HG03025 (cell line): ENCODE results near the gene SLC16A9.

Experiments used
- ATAC-seq: cut with Tn5 transposase; IDR thresholded peaks from one replicate; pipeline ENCODE4 v1.9.1; 2021; ENCODE audit warnings: mild to moderate bottlenecking, moderate library complexity; ENCODE audit not compliant: unreplicated experiment, low FRiP score

SLC16A9 gene

DNA sequence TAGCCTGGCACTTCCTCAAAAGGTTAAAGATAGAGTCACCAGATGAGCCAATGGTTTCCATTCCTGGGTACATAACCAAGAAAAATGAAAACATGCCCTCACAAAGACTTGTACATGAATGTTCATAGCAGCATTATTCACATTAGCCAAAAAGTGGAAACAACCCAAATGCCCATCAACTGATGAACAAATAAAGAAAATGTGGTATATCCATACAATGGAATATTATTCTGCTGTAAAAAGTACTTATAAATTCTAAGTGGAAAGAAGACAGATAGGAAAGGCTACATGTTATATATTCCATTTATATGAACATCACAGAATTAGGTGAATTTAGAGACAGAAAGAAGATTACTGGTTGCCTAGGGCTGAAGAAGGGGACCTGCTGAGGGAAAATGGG is 10.7 kb upstream of the SLC16A9 start:
- ATAC-seq: no peak

DNA sequence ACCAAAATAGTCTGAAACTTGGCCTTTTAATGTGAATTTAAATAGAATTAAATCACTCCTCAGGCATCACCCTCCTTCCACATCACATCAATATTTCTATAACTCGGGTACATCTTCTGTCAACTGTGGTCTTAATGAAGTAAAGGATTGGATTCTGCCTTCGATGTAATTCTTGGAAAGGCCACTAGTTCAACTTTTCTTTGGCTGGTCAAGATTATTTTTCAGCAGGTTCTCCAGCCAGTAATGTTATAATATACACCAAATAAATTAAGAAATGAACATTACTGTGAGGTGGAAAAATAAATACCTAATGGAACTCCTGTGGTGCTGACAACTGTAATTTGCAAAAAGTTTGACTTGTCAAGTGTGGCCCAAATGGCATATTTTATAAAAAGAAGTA is 9.7 kb upstream of the SLC16A9 start:
- ATAC-seq: no peak

DNA sequence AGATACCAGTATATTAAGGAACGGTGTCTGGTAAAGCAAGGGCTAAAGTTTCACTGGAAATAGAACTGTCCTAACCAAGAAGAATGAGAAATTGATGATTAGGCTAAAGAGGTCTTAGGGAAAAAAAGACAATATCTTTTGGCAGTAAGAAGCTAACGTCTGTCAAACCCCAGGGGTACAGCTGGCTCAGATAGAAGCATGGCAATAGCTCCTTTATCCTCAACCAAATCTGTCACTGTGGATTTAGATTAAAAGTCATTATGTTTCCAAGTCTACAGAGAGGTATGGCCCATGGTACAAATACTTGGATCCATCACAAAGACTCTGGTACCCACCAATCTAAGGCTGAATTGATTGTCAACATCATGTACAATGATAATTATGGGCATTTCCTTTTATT is 8.6 kb upstream of the SLC16A9 start:
- no peak for ATAC-seq

DNA sequence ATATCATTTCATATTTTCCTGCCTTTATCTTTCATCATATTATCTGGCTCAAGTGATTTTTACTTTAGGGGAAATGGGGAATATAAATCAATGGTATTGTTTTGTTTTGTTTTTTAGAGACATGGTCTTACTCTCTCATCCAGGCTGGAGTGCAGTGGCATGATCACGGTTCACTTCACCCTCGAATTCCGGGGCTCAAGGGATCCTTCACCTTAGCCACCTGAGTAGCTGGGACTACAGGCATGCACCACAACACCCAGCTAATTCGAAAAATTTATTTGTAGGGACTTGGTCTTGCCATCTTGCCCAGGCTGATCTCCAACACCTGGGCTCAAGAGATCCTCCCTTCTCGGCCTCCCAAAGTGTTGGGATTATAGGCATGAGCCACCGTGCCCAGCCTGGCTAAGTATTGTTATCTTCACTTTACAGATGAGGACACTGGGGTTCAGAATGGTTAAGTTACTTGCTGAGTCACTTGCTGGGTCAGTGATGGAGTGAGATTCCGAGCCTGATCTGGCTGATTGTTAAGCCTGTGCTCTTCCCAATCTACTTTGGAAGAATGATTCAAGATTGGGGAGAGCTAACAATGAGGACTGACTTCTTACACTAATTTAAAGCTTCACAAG is 3.7 kb upstream of the SLC16A9 start:
- ATAC-seq: no peak

DNA sequence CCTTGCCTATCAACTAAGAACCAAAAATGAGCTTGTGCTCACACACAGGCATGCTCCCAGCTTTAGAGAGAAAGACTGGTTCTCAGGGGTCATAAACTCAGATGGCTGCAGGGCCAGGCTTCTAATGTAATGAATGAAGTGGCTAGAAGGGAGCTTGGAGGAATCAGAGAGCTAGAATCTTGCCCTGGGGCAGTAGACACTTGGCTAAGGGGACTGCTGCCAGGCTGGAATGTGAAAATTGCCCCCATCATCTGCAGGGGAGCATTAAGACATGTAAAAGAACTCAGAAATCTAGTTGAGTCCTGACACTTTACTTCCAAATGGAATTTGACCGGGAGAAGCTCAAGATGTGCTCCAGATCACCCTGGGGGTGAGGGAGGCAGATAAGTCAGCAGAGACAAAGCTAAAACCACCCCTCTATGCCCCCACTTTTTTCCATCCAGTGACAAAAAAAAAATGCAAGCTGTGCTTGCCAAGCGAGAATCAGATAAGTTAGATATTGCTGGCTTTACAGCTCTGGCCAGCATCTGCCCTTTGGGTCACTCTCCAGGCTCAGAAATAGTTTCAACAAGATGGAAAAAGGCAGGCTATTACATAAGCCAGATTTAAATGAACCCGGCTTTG is 2.3 kb upstream of the SLC16A9 start:
- ATAC-seq: no peak

DNA sequence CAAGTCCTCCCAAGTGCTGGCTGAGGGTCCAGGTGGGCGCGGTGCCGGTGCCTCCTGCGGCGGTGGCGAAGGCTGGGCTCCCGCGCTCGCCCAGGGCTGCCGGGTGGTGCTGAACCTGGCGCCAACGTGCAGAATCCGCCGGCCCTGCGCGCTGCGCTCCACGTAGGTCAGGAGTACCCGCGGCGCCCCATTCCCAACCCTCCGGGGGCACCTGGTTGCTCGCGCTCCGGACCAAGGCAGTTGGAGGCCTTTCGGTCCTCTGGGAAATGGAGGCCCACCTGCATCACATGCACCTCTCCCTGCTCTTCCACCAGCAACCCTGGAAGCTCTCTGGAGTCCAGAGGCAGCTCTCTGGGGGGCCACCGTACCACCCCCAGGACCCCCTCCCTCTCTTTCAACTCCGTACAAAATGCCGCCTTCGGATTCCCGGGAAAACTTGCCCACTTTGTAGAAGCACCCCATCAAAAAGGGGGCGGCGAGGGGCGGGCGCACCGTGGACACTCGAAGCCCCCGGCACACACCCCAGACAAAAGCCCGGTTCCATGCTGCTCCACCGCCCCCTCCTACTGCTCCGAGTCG is 745 bp downstream of the SLC16A9 start:
- ATAC-seq: no peak

DNA sequence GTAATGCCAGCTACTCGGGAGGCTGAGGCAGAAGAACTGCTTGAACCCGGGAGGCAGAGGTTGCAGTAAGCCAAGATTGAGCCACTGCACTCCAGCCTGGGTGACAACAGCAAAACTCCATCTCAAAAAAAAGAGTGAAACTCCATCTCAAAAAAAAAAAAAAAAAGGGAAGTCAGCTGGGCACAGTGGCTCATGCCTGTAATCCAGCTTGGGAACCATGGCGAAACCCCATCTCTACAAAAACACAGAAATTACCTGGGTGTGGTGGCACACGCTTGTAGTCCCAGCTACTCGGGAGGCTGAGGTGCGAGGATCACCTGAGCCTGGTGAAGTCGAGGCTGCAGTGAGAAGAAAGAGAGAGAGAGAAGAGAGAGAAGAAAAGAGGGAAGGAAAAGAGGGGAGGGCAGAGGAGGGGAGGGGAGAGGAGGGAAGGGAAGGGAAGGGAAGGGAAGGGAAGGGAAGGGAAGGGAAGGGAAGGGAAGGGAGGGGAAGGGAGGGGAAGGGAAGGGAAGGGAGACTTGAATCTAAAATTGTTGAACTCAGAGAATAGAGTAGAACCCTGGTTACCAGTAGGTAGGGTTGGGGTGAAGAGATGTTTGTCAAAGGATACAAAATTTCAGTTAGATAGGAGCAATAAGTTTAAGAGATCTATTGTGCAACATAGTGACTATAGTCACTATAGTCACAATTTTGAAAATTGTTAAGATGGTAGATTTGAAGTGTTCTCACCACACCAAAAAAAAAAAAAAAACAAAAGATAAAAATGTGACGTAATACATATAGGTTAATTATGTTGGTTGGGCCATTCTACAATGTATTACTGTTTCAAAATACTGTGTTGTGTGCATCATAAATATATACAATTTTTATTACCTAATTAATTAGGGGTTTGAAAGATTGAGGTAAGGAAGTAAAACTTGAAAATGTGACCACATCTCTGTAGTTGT is 2.5 kb downstream of the SLC16A9 start:
- ATAC-seq: no peak

DNA sequence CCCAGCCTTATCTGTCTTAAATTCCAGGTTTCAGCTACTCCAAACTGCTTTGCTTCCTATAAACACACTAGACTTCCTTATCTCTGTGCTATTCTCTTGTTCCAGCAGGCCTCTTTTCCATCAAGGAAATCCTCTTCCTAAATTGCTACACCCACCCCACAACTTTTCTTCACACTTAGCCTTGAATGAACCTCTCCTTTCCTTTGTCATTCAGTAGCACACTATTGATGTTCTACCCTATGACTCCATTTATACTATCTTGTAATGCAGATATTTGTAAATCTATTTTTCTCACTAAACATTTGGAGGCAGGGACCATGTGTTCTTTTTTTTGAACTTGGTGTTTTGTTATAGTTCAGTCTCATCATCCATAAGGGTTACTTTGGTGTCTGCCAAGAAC is 3.7 kb downstream of the SLC16A9 start:
- ATAC-seq: no peak

DNA sequence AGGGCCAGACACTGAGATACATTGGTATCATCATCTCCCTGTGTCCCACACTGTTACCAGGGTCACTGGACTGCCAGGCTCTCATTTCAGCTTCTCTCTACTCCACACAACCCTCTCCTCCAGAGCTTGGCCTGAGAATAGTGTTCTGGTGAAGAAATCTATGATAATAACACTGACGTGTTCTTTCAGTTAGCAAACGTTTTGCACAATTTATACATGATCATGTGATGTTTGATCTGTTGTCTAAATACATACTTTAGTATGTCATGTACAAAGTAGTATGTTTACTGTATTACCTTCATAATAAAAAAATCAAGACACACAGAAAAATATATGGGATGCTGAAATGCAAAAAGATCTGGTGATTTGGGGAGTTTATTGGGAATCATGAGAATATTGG is 5.0 kb downstream of the SLC16A9 start:
- ATAC-seq: no peak

DNA sequence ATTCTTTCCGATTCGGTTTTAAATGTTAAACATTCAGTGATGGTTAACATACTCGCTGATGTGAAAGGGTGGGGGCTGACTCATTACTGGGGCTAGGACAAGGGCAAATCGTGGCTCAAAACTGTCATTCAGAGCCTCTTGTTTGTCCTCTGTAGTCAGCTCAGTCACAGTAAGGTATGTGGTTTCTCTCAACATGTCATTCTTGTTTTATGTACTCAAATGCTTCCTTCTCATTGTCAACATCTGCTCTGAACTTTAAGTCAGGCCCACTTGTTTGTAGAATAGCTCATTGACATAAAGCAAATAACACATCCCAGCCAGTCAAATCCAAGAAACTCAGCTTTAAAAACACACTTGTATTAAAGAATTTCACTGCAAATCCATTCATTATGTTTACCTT is 7.3 kb downstream of the SLC16A9 start:
- ATAC-seq: no peak

DNA sequence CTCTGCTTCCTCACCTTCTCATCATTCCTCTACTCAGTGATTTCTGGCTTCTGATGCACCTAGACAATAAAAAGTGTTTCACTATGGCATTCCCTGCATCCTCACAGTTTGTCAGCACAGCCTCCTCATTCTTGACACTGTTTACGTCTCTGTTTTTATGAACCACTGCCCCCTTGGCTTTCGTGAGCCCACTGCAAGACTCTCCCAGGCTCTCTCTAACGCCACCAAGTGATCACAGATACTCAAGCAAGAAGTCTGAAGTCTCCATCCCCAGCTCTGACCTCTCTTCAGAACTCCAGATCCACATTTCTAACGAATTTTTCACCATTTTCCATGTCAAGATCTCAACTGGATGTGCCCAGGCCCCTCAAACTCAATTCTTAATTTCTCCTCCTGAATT is 8.9 kb downstream of the SLC16A9 start:
- no peak for ATAC-seq

DNA sequence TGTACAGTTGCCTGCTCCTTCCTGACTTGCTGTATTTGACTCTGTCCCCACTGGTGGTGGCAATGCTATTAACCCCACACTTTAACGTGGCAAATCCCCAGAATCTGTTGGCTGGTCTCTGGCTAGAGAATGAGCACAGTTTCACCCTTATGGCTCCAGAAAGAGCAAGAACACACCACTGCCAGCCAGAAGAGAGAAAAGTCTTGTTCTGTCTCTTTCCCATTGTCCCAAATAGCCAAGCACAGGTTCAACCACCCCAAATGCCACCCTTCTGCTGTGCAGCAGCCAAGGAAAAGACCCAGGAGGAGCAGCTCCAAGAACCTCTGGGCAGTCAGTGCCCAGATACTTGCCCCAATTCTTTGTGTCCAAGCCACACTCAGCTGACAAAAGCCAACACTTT is 11.3 kb downstream of the SLC16A9 start:
- ATAC-seq: no peak

DNA sequence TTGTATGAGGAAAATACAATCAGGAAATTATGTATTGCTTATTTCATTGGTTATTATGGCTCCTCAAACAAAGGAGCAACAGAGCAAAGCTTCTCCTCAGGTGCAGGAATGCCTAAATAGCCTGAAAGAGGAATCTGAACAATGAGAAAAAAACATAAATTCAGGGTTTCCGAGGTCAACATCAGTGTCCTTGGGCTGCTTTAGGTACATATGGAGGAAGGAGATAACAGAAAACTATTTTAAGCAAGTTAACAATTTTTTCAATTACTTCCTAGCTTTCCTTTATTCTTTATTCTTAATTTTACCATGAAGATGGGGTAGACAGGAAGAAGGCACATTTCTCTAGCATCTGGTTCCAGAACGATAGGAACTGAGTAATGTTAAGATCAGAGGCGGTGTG is 14.0 kb downstream of the SLC16A9 start:
- no peak for ATAC-seq

DNA sequence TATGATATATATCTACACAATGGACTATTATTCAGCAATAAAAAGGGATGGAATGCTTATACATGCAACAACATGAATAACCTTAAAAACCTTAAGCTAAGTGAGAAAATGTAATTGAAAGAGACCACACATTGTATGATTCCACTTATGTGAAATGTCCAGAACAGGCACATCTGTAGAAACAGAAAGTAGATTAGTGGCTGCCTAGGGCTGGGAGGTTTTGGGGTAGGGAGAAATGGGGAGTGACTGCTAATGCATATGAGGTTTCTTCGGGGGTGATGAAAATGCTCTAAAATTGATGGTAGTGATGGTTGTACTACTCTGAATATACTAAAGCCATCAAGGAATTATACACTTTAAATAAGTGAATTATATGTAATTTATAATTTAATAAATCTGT is 14.7 kb downstream of the SLC16A9 start:
- ATAC-seq: no peak

DNA sequence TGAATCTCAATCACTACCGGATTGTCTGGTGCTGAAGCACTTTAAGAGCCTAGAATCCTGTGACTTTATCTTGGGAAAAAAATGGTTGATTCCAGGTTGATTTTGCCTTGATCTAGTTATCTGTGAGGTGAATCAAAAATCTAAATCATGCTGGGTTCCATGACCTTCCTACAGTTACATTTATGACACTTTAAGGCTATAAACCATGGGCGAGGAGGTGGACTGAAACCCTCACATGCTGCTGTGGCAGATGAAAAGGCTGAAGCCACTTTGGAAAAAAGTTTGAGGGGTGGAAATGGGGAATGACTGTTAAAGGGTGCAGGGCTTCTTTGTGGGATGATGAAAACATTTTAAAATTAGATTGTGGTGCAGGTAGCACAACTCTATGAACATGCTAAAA is 17.5 kb downstream of the SLC16A9 start:
- no peak for ATAC-seq

DNA sequence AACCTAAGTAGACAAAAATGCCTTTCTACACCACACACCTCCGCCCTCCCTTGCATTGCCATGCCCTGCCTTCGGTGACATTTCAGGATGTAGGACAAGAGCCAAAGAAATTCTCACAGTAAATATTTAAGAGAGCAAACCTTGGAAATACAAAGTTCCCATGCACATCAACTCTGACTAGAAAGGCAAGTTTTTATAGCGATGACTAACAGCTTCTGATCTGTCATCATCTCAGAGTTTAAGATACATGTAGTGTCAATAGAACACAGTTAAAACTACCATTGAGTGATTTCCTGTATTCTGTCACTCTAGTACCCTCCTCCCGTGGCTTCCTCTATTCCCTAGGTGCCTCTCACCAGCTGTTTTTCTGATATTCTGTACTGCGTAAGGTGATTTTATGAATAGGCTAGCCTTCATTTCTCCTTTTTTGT is 20.7 kb downstream of the SLC16A9 start:
- ATAC-seq: no peak

DNA sequence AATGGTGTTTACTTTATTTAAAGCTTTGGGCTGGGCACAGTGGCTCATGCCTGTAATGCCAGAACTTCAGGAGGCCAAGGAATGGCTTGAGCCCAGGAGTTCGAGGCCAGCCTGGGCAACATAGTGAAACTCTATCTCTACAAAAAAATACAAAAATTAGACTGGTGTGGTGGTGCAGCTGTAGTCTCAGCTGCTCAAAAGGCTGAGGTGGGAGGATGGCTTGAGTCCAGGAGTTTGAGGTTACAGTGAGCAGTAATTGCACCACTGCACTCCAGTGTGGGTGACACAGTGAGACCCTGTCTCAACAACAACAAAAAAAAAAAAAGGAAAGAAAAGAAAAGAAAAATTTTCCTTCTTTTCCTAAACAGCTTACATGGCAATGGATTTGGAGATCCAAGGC is 22.0 kb downstream of the SLC16A9 start:
- ATAC-seq: no peak

DNA sequence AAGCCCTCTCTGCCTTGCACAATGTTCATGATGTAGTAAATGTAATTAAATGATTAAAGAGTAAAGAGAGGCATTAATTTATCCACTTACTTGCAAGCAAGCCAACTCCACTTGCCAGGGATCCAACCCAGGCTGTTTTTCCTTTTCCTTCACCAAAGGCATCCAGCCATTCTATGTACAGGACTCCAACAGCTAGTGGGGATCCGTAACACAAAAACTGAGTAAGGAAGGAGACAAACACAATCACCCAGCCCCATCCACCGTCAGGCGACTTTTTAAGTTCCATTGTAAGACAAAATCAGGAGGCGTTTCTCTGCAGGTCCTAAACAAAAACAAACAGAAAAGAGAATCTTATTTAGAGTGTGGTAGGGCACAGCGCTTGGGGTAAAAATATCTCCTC is 25.6 kb downstream of the SLC16A9 start:
- ATAC-seq: no peak

DNA sequence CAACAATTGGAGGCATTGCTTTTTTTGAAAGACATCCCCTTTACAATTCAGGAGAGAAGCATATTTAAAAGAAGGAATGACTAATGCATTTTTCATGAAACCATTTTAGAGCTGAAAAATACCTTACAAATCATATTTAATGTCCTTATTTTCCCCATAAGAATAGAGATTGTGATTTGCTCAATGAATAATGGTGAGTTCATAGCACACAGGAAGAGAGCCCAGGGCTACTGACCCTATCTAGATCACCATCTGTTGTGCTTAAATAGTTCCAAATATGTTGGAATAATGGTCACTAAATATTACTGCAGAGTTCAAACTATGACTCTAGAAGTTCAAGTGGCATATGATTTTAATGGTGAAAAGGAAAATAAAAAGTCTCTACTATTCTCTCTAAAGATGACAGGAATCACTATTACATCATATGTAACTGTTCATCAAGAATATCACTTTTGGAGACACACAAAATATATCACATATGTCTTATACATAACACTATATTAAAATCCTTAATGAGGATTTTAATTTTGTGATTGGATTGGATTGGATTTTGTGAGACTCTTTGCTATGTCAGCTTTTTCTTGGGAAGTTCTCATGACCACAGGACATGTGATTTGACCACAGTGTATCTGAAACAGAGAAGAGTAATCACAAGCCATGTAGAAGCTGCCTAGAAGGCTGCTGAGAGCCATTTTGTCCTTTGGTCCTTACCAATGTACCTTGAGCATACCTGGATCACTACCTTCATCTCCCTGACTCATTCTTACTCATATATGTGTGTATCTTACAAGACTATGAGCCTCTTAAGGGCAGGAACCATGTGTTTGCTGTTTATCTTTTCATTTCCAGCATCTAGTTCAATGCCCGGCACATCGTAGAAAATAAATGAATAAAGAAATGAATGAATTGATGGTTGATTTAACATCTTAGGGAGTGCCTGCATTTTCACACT is 26.4 kb downstream of the SLC16A9 start:
- no peak for ATAC-seq

DNA sequence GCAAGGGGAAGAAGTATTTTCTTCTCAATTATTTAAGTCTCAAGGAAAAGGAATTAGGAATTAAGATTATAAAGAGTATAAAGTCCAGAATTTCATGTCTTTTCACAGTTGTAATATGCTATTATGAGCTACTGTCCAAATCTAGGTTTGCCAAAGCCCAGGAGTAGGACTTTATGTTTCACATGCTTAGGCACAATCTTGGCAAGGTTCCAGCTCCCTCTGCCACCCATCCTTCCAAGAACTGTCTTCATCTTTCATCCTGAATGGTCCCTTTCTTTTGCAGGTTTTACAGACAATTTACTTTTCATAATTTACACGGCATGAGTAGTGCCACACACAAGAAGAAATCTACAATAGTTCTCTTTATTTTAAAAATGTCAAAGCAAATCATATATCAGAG is 29.5 kb downstream of the SLC16A9 start:
- ATAC-seq: no peak
